Fibroblast of skin of left quadriceps (primary cell): ENCODE measurements around the gene MED15.

ENCODE experiments used
- DNase-seq, 2 experiments: peaks; one replicate each; pipeline ENCODE4 v3.0.0-alpha.2; 2013; ENCODE audit warnings: low read depth in 2 of 2

Gene MED15

GRCh38 chr22:20625270-20625669, 117.9 kb downstream of the MED15 start:
- no peak for DNase-seq

- DNase-seq = no peak
These were observed 119.4 kb downstream of the MED15 start for GRCh38 chr22:20626811-20627210.

GRCh38 chr22:20627432-20627831, 120.0 kb downstream of the MED15 start:
- no peak for DNase-seq

GRCh38 chr22:20628081-20628939, 120.9 kb downstream of the MED15 start:
- DNase-seq = no peak

DNA sequence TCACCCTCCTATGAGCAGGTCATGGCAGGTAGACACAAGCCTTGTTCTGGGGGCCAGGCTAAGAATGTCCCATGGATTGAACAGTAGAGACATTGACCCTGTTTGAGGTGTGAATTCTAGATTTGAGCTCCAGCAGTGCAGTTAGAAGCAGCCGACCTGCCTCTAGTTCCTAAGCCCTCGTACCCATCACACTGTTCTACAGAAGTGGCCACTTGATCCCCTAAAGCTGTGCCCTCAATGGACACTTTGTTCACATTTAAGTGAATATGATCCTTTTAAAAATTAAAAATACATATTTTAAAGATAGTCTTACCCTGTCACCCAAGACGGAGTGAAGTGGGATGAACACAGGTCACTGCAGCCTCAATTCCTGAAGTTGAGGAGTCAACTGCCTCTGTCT, 122.0 kb downstream of the MED15 start:
- DNase-seq = no peak

GRCh38 chr22:20630873-20631617, 123.6 kb downstream of the MED15 start:
- no peak for DNase-seq

DNA sequence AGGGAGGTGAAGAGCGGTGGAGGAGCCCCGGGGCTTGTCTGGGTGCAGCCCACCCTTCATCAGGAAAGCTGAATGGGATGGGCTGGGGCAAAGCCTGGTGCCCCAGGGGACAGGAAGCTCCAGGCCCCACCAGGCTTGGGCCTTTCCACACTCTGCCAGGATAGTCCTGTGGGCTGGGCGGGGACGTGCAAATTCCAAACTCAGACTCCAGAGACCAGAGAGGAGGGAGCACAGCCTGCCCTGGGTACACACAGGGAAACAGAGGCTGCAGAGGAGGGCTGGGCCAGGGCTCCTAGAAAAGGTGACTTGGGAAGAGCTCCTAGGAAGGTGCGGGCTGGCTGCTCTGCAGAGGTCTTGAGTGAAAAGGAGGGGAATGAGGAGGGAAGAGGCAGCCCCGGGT, 124.7 kb downstream of the MED15 start:
- DNase-seq = no peak

DNA sequence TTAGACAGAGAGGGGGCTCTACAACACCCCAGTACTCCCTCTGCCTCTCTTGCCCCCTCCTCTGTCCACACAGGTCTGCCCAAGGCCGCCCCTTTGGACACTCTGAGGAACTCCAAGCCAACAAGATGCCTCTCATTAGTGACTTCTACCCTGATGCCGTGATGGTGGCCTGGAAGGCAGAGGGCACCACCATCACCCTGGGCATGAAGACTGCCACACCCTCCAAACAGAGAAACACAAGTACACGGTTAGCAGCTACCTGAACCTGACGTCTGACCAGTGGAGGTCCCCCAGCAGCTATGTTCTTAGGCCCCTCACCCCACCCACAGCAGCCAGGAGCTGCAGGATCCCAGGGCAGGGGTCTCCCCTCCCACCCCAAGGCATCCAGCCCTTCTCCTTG, 125.1 kb downstream of the MED15 start:
- no peak for DNase-seq

DNA sequence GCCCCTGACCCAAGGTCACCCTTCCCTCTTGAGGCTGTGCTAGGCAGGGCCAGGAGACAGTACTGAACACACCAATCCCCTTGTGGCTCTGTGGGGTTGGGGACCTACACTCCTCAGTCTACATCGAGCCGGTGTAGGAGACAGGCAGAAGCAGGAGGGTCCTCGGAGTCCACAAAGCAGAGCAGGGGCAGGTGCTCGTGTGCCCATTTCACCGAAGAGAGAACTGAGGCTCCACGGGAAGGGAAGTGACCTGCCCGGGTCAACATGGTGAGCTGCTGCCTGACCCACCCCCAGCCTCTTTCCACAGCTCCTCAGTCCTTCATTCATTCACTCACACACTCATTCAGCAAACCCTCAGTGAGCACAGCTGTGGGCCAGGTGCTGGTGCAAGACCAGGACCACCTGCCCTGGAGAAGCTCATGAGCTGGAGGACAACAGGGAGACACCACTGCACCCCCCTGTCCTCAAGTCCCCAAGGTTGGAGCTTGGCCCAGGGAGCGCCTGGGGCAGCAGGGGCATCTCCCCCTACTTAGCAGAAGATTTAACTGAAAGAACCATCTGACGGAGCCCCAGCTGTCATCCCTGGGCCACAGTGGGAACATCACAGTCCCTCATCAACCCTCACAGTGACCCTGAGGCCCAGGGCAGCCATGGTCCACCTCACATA, 127.3 kb downstream of the MED15 start:
- no peak for DNase-seq

GRCh38 chr22:20635227-20635591, 127.8 kb downstream of the MED15 start:
- no peak for DNase-seq

DNA sequence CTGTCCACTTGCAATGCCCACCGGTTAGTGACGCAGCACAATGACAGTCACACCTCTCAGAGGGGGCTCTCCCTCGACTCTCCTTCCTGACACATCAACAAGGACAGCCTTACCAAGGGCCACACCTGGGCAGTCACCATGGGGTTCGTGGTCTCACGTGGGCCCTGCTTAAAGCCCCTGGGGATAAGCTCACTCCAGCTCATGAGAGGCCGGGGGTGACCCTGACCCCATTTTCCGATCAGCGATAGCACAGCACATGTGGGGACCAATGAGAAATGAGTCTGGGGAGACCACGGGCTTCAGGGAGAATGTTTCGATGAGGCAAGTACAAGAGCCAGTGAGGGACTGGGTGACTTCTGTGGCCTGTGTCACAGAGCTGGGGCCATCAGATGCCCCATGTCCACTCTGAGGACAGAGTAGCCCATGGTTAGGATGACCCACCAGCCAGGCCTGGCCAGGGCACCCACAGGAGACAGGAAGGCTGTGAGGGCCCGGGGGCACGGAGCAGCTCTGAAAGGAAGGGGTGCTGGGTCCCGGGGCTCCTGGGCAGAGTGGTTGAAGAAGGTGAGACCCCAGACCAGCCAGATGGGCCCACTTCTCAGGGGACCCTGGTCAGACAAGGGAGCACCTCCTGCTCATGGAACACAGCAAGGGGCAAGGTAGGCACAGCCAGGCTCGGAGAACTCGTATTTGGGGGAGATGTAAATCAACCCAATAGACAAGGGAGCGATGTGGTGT, 128.8 kb downstream of the MED15 start:
- no peak for DNase-seq

DNA sequence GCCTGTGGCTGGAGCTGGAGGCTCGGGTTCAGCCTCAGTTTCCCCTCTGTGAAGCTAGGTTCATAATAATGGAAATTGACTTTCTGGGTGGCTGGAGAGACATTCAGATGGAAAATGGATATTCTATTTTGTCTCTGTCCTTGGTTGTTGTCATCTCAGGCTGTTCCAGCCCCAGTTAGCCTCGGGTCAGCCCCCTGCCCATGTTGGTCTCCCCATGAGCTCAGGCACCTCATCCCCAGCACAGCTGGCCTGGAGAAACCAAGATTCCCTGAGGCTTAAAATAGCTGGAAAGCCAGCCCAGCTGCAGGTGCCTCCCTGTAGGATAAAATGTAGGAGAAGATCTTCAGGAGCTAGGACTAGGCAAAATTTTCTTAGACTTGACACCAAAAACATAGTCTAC, 129.5 kb downstream of the MED15 start:
- DNase-seq = no peak
